ENCODE measurements around the gene CFAP99.
"Not testable (repeated sequence)": the region's sequence is repeated elsewhere in the genome, so short reads cannot be mapped to it uniquely, and the experiment has no call there.

The CFAP99 gene

DNA sequence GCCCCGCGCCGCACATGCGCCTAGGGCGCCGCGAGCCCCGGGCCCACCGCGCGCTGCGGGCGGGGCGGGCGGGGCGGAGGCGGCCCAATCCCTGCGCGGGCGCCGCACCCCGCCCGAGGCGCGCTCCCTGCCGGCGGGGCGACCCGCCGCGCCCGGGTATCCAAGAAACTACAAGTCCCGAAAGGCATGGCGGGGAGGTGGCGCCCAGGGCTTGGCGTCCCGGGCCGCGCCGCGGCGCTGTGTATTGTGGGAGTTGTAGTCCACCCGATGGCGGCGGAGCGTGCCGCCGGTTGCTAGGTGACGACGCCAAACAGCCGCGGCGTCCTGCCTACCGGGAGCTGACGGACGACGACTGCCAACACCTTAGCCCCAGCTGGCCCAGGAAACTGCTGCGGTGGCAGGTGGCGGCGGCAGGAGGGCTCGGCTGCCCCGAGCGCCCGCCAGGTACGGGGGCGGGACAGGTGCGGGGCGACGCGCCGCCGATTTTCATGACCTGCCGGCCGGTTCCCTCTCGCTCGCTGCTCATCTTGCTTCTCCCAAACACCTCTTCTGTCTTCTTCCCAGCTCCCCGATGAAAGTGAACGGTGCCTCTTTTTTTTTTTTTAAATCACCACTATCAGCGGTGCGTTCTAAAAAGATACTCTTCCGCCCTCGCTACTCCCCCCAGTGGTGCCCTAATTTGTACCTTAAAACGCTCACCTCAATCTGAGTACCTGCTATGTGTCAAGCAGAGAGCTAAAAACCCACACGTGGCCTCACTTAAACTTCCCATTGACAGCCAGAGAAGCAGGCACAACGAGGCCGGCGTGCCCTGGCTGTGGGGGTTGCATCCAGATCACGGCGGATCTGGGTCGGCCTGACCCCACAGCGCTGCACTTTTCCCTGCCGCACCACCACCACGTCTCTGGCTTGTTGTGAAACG is at the start of gene CFAP99:
TSS of gene CFAP99 (plus strand) at position 306 of the 922 bp plus-strand sequence.
- peak; percentile 96 for DNase-seq

DNA sequence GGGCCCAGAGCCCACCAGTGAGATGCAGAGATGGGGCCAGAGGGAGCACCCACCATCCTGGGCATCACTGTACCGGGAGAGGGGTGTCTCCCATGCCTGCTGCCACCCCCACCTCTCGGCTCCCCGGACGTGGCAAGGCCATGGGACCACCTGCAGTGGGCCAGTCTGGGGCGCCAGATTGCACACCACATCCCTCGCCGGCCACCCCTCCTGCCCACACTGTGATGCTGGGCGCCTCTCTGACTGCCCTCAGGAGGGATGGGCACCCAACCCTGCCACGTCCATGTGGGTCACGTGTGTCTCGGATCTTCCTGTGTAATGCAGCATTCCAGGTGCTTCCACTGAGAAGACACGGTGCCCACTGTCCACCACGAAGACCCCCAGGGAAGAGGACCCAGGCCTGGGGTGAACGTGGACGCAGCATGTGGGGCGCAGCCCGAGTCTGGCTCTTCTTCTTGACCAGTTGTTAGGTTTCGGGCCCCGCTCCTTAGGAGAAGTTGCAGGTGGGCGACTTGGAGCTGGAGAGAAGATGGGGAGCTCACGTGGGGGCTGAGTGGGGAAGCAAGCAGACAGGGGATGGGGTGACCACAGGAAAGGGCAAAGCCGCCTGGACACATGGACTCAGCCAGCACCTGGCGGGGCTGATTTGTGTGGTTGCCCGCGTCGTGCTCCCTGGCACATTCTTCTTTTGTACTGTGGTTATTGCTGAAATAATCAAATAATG is 48.0 kb upstream of the CFAP99 start:
- DNase-seq = no peak

DNA sequence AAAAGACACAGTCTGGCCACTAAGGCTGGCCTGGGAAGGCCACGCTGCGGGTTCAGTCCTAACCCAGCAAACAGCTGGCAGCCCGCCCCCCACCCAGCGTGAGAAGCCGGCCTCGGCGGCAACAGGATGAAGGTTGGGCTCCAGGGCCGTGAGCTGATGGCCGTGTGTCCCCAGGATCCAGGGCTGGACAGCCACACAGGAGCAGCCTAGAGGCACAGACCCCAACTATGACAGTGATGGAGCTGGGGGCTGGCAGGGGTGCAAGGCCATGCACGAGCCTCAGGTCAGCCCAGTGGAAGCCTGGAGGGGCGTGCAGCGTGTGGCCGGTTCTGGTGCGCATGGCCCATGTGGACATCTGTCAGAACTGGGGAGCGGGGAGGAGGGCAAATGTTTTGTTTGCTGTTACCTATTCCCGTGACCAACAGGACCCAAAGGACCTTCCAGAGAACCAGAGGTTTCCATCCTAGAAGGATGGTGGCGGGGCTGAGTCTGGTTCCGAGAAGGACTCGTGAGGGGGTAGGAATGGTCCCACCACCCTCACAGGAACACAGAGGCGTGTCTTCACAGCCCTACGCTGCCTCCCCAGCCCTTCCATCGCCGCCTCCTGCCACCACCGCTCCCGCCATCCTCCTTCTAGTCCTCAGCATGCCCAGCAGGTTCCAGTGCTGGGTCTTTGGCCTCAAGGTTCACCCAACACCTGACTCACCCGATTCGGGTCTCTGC is 46.8 kb upstream of the CFAP99 start:
- DNase-seq = no peak

DNA sequence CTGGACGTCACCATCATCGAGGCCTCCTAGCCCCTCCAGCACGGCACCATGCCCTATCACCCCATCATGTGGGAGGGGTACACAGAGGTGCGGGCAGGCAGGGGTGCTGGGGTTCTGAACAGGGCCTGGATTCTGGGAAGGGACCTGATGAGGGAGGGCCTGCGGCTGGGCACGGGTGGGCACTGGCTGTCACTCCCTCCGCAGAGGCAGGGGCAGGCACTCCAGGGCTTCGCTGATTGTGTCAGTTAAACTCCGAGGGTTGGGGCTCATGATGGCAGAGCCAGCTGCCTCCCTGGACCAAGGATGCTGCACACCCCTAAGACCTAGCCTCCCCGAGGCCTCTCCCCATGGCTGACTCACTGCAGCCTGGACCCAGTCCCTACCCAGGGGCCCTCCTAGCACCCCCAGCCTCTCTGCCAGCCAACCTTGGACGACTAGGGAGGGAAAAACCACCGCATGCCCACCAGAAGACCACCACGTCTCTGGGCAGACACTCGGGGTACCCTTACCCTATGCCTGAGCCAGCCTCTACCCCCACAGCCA is 46.2 kb upstream of the CFAP99 start:
- DNase-seq = no peak

DNA sequence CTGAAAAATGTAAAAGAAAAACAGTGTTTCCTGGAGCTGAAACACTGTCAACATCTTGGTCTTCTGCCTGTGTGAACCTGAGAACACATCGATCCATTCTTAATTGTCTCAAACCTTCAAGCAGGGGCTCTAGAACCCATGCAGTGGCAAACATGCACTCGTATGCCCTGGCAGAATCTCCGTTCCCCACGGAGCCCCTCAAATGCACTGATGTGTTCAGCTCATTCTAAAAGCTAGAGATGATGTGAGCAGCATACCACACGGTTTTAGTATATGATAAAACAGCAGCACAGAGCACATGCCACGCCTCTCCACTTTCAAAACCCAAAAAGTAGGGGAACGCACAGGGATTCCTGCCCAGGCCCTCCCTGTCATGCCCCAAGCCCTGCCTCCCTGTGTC is 45.2 kb upstream of the CFAP99 start:
- DNase-seq = no peak

DNA sequence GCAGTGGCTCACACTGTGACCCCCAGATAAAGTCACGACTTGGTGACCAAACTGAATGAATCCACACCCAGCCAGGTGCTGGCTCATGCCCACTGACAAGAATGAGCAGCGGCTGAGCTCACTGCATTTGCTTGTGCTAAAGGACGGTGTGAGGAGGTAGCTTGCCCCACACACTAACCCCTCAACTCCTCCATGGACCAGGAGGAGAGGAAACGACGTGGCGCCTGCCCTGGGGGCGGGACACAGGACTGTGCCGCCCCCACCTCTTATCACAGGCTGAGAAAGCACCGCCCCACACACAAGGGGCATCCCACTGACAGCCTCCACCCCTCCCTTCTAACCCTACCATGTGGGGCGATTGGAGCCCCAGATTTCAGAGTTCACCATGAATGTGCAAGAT is 43.3 kb upstream of the CFAP99 start:
- DNase-seq = no peak

DNA sequence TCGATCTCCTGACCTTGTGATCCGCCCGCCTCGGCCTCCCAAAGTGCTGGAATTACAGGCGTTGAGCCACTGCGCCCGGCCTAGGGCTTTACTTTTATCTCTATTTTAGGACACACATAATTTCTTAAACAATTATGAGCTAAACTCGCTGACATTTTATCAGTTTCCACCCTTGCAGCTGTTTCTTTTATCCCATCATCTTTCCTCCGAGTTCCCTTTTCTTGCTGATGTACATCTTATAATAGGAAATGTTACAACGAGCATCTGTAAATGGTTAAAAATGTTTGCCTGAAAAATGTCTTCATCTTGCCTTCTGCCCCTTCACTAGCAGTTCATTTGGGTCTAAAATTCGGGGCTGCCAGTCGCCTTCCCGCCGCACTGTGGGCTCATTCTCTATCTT is 41.5 kb upstream of the CFAP99 start:
- no peak for DNase-seq

DNA sequence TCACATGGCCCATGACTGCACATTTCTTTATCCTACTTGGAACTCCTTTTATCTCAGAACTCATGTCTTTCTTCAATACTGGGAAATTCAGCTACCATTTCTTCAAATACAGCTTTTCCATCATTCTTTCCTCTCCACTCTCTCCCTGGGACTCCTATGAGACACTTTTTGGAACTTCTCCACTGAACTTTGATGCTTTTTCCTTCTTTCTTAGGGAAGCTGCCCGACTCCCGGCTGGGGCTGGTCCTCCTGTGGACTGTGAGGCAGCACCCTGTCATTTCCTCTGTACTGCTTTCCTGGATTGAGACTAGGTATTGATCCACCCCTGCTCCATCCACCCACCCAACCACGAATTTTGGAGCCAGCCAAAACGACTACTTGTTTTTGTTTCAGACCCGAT is 40.4 kb upstream of the CFAP99 start:
- no peak for DNase-seq

DNA sequence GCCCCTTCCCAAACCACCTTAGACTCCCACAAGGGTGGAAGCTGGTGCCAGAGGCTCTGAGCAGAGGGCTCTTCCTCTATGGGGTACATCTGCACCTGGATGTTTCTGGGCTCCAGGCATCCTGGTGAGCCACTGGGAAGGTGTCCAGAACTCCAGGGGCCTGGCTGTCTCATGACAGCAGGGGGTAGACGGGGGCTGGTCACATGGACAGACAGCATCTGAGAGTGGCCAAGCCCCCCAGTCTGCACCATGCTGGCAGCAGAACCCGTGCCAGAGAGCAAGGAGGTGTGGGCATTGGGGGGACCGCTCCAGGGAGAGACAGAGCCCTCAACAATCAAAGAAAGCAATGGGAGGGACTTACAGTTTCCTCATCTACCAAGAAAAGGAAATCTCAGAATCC is 39.9 kb upstream of the CFAP99 start:
- no peak for DNase-seq

DNA sequence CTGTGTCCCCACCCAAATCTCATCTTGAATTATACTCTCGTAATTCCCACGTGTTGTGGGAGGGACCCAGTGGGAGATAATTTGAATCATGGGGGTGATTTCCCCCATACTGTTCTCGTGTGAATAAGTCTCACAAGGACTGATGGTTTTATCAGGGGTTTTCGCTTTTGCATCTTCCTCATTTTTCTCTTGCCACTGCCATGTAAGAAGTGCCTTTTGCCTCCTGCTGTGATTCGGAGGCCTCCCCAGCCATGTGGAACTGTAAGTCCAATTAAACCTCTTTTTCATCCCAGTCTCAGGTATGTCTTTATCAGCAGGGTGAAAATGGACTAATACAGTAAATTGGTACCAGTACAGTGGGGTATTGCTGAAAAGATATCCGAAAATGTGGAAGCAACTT is 38.2 kb upstream of the CFAP99 start:
- not testable (repeated sequence) for DNase-seq

DNA sequence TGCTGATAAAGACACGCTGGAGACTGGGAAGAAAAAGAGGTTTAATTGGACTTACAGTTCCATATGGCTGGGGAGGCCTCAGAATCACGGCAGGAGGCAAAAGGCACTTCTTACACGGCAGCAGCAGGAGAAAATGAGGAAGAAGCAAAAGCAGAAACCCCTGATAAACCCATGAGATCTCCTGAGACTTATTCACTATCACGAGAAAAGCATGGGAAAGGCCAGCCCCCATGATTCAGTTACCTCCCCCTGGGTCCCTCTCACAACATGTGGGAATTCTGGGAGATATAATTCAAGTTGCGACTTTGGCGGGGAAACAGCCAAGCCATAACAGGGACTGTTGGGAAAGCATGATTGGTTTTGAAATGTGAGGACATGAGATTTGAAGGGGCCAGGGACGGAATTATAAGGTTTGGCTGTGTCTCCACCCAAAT is 36.0 kb upstream of the CFAP99 start:
- DNase-seq = not testable (repeated sequence)

DNA sequence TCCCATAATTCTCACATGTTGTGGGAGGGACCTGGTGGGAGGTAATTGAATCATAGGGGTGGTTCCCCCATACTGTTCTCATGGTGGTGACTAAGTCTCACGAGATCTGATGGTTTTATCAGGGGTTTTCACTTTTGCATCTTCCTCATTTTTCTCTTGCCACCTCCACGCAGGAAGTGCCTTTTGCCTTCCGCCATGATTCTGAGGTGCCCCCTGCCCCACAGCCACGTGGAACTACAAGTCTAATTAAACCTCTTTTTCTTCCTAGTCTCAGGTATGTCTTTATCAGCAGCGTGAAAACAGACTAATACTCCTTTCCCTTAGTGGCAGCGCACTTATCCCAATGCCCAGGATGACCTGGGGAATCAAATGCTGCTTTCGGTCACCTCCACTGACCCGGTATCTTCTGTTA is 35.5 kb upstream of the CFAP99 start:
- DNase-seq = not testable (repeated sequence)

DNA sequence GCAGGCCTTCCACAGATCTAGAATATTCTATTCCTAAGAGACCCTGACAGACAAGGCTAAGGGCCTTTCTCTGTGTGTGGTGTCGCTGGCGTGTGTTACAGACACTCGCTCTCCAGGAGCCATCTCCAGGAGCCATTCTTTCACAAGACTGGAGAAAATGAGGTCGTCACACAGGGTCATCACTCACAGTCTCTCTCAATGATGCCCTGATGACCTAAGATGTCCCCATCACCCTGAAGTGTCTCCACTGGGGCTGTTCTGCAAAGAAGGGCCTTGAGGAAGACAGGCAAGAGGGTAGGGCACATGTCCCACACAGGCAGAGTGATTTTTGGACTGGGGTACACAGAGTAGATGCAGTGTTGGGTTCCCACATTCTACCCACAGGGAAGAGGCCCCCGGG is 35.0 kb upstream of the CFAP99 start:
- no peak for DNase-seq

DNA sequence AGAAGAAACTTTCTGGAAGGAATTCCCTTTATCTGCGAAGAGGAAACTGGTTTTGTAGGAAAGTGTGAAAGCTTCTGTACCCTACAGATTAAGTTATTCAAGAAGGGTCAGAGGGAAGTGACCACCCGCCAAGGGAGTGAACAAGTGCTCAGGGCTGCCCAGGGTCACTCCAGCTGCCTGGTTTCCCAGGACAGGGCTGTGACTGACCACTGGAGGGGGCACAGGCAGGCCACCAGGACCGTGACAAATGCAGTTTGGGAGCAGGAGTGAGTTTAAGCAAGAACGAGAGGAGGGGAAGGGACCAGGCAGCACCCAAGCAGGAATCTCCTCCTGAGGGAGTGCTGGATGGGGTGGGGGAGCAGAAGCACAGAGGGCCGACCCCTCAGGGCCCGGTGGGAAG is 34.5 kb upstream of the CFAP99 start:
- no peak for DNase-seq

DNA sequence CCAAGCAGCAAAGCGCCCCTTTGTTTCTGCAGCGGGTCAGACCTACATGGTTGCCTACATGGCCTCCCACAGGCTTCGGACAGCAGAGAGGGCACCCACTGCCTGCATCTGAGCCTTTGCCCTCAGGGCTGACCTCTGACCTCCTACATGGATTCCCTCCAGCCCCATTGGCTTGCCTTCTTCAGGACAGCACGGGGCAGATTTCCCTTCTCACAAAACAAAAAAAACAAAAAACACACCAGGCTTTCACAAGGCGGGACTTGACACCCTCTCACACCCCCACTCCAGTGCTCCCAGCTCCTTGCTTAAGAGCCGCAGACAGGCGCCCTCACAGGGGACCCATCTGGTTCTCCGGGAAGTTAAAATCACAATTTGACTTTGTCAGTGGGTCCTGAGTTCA is 33.2 kb upstream of the CFAP99 start:
- no peak for DNase-seq

DNA sequence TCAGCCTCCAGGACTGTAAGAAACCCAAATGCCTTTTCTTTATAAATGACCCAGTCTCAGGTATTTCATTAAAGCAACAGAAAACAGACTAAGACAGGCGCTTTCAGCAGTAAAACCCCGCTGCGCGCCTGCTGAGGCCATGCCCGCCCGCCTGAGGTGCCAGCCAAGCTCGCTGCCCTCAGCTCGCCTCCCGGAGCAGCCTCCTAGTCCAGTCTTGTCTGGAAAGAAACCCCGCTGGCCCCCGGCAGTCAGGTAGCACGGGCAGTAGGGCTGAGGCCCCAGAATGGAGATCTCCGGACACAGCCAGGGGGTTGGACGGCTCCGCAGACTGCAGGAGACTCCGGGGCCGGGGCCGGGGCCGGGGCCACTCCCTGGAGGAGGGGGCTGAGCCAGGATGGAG is 32.0 kb upstream of the CFAP99 start:
- DNase-seq = no peak

DNA sequence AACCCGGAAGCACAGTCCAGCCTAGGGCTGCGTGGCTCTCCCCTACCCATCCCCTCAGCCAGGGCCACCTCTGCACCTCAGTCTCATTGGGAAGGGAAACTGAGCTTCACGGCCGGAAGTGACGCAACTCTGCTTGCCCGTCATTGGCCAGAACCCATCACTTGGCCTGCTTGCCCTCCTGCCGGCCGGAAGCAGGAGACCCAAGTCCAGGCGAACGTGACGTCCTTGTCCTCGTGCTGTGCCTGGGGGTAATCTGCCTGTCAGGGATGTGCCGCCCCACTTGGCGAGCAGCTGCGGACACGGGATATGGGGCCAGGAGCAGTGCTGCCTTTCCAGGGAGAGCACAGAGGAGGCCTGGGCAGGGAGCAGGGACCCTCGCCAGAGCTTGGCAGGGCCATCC is 31.5 kb upstream of the CFAP99 start:
- DNase-seq = no peak

DNA sequence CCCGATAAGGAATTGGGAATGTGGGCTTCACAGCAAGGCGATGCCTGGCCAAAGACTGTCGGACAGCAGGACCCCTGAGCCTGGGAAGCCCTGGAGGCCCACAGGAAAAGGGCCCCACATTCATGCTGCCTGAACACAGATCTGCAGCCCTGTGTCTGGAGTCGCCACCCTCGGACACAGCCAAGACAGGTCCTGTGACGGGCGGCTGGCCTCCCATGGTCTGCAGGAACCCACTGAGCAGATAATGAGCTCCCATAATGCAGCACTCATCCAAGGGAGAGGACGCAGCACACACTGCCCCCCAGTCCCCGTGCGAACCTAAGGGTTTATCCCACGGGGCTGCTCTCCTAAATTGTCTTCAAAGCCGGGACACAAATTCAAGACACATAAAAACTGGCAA is 30.9 kb upstream of the CFAP99 start:
- no peak for DNase-seq

DNA sequence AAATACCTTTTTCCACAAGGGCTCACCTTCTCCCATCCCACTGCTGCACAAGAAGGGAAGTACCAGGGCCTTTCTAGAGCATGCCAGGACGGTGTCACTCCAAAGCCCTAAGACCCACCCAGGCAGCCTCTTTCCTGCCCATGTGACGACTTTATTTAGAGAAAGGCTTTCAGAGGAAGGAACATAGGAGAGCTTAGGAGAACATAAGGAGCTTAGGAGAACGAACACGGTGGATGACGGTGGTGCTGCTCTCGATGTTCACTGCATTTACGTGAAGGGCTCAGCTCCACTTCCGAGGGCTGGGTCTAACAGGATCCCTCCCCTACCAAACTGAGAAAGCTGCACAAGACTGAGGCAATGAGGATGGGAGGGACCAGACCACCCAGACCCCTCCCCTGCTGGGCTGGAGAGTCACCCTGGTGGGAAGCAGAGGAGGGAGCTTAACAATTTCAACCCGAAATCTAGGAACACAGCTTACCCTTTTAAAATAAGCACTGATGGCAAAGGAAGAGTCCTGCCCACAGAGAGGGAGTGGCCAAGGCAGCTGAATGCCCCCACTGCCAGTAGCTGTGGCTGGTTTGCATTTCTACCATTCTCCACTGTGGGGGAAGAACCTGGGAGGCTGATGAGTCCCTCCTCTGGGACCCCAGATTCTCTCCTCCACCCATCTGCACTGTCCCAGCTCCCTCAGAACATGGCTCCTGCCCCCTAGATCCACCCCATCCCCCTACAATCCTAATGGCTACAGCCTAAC is 30.1 kb upstream of the CFAP99 start:
- no peak for DNase-seq

DNA sequence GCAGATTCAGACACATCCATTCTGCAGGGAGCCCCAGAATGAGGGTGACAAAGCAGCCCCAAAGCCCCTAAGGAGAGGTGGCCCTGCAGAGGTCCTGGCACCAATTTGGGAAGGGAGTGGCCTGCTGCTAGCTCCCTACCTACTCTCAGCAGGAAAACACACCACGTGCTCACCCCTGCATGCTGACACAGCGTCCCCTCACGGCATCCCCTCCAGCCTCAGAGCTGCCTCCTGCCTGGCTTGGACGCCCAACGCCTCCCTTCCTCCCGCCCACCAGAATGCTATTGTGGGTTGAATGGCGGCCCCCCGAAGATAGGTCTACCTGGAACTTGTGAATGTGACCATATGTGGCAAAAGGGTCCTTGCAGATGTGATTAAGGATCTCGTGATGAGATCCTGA is 29.1 kb upstream of the CFAP99 start:
- DNase-seq = no peak

DNA sequence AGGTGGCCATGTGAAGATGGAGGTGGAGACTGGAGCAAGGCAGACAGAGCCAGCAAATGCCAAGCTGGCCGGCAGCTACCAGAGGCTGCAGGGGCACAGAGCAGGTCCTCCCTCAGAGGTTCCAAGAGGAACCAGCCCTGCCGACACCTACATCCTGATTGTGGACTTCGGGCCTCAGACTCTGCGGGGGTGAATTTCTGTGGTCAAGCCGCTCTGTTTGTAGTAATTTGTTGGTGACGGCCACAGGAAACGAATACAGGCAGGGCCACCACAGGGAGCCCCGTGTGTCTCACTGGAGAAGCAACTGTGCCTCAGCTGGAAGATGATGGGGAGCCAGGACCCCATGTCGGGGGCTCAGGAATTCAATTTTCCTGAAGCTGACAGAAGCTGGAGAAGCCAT is 28.6 kb upstream of the CFAP99 start:
- no peak for DNase-seq

DNA sequence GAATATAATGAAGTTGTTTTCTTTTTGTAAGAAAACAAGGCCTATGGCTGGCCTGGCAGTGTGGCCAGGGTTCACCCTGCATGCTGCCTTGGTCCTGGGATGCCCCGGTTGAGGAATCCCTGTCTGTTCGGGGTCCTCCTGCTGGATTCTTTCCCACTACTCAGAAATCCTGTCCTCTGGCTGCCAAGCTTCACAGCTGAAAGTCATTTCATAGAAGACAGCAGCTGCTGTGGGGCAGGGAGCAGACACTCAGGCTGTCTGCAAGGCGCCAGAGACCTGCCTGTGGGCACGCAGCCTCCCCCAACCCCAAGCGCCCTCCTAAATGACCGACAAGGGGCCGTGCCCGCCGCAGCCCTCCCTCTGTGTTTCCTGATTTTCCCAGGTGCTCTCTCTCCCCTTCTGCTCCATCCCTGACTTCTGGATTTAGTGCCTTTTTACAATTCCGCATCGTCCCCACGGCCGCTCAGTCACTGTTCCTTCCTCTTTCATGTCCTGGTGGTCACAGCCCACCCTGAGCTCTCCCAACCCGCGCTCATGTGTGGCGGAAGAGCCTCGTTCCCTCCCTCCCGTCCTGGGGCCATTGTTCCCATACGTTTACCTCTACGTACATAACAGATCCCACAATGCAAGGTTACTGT is 27.9 kb upstream of the CFAP99 start:
- no peak for DNase-seq

Measured in activated T-cell treated with anti-CD3 and anti-CD28 coated beads for 4 hours (primary cell).